Measurements from ENCODE around the gene PDSS2.

GRCh38 chr6:107369493-107369892 is 89.9 kb downstream of the PDSS2 start:
- TF ChIP-seq, protein P1, sequence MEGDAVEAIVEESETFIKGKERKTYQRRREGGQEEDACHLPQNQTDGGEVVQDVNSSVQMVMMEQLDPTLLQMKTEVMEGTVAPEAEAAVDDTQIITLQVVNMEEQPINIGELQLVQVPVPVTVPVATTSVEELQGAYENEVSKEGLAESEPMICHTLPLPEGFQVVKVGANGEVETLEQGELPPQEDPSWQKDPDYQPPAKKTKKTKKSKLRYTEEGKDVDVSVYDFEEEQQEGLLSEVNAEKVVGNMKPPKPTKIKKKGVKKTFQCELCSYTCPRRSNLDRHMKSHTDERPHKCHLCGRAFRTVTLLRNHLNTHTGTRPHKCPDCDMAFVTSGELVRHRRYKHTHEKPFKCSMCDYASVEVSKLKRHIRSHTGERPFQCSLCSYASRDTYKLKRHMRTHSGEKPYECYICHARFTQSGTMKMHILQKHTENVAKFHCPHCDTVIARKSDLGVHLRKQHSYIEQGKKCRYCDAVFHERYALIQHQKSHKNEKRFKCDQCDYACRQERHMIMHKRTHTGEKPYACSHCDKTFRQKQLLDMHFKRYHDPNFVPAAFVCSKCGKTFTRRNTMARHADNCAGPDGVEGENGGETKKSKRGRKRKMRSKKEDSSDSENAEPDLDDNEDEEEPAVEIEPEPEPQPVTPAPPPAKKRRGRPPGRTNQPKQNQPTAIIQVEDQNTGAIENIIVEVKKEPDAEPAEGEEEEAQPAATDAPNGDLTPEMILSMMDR (IDR thresholded peaks at IDR 0.05; ENCODE audit: insufficient read depth, low read length, poor library complexity, severe bottlenecking), result no peak
- TF ChIP-seq EZH2phosphoT487 (conservative IDR thresholded peaks at IDR 0.05; ENCODE audit: low read length), result no peak

Data from SU-DHL-6 (cell line).